DMS 273 (cell line): ENCODE results near the gene DOCK1.

Source experiments
- DNase-seq: peaks from one replicate; lab custom pipeline; 2025; ENCODE audit not compliant: unreplicated experiment; lab: John Stamatoyannopoulos, UW

DOCK1 gene

GRCh38 chr10:127497685-127498084 lies 592.5 kb downstream of the DOCK1 start:
- DNase-seq: no peak

- DNase-seq: no peak
Measured at GRCh38 chr10:127498087-127498486, 592.9 kb downstream of the DOCK1 start.

- no peak for DNase-seq
Measured at GRCh38 chr10:127500127-127500526, 594.9 kb downstream of the DOCK1 start.
